Central memory CD8-positive, alpha-beta T cell (primary cell): ENCODE results near the gene C12orf43.

Source experiments
- ATAC-seq: fragments of 150-1000 bp; cut with Tn5 transposase; replicated peaks from 2 replicates; pipeline ENCODE4 v1.10.0; 2022; ENCODE audit warnings: mild to moderate bottlenecking, moderate FRiP score, moderate number of reproducible peaks; ENCODE audit not compliant: poor library complexity, severe bottlenecking; ENCODE audit errors: extremely low read depth
- DNase-seq, 2 donors: peaks; one replicate each; pipeline ENCODE4 v3.0.0; 2021; ENCODE audit warnings: low spot score in 2 of 2
- H3K27ac Mint-ChIP-seq: one replicate; pipeline ENCODE4 v1.8.0; 2022; ENCODE audit warnings: low read depth, mild to moderate bottlenecking, moderate library complexity, mixed read lengths
- H3K27me3 Mint-ChIP-seq: one replicate; pipeline ENCODE4 v1.8.0; 2022; ENCODE audit warnings: mixed read lengths
- H3K36me3 Mint-ChIP-seq: one replicate; pipeline ENCODE4 v1.8.0; 2022; ENCODE audit warnings: mild to moderate bottlenecking, moderate library complexity, mixed read lengths; ENCODE audit not compliant: insufficient read depth
- H3K4me1 Mint-ChIP-seq: one replicate; pipeline ENCODE4 v1.8.0; 2022; ENCODE audit warnings: mixed read lengths
- H3K4me3 Mint-ChIP-seq: one replicate; pipeline ENCODE4 v1.8.0; 2022; ENCODE audit warnings: mild to moderate bottlenecking, moderate library complexity, mixed read lengths
- H3K9me3 Mint-ChIP-seq: one replicate; pipeline ENCODE4 v1.8.0; 2022; ENCODE audit warnings: mixed read lengths

C12orf43 gene

DNA sequence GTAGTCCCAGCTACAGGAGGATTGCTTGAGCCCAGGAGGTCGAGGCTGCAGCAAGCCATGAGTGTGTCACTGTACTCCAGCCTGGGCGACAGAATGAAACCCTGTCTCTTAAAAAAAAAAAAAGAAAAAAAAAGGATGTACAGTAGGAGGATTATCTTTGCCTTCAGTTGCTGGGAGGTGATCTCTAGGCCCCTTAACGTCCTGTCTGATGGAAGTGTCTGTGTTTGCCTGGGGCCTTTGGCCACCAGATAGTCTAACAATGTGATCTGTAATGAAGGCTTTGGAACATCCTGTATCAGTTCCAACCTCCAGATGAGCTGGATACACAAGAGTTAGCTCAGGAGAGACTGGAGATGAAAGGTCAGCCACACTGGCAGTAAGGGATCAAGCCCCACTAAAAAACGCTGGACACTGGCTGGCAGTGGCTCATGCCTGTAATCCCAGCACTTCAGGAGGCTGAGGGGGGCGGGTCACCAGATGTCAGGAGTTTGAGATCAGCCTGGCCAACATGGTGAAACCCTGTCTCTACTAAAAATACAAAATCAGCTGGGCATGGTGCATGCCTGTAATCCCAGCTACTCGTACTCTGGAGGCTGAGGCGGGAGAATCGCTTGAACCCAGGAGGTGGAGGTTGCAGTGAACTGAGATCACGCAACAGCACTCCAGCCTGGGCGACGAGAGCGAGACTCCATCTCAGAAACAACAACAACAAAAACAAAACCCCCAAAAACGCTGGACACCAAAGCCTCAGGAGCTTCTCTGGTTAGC, 57.0 kb downstream of the C12orf43 start:
- Mint-ChIP-seq H3K27me3 (no peaks in the 10 kb centered on the region), H3K4me1 (peaks cover 7% of the 10 kb centered on the region), H3K27ac (peak overlapping the region; percentile 79), H3K9me3 (no peaks in the 10 kb centered on the region), H3K36me3 (peaks cover 3% of the 10 kb centered on the region), H3K4me3 (peak overlapping the region; percentile 34)
- no peak for ATAC-seq
- DNase-seq = no peak

DNA sequence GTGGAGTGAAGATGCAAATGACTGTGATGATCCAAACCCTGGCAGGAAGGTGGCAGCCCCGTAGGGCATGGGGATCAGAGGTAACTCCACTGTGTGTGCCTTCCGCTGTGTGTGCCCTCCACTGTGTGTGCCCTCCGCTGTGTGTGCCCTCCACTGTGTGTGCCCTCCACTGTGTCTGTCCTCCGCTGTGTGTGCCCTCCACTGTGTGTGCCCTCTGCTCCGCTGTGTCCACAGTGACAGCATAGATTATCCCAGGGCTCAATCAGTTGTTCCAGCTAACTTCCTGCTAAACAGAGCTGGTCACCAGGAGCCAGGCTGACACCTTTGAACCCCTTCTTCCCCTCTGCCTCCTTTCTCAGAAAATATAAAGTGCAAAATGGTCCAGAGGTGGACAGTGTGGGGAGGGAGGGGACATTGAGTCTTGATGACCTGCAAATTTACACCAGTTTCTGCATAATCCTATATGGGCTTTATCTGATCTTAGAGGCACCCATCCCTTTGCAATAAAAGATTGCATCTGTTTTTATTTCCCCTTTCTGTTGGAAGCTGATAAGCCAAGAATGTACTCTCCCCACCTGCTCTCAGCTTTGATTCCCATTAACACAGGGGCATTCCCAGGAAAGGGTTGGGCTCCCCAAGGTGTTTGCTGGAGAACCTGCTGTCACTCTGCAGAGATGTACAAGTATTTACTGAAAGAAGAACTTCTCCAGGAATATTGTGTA, 59.5 kb downstream of the C12orf43 start:
- Mint-ChIP-seq H3K9me3 (no peaks in the 10 kb centered on the region), H3K27me3 (no peaks in the 10 kb centered on the region), H3K4me3 (no peak overlapping the region), H3K27ac (no peak overlapping the region), H3K36me3 (peaks cover 3% of the 10 kb centered on the region), H3K4me1 (peaks cover 7% of the 10 kb centered on the region)
- no peak for DNase-seq
- ATAC-seq = no peak

DNA sequence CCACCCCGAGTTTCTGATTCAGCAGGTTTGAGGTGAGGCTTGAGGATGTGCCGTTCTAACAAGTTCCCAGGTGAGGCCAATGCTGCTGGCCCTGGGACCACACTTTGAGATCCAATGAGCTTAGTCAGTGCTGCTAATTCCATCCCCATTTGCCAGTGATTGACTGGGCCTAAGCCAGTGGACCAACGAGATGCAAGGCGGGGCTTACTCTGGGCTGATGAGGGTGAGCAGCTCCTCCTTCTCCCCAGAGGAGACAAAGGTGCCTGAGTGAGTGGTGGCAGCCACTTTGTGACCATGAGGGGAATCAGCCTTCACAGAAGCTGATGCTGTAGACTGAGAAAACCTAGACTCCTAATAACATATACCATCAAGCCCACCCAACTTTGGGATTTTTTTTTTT, 61.1 kb downstream of the C12orf43 start:
- Mint-ChIP-seq H3K27me3 (no peaks in the 10 kb centered on the region), H3K4me3 (no peak overlapping the region), H3K4me1 (peaks cover 7% of the 10 kb centered on the region), H3K36me3 (peaks cover 3% of the 10 kb centered on the region), H3K27ac (no peak overlapping the region), H3K9me3 (no peaks in the 10 kb centered on the region)
- DNase-seq (no peak), ATAC-seq (no peak)

DNA sequence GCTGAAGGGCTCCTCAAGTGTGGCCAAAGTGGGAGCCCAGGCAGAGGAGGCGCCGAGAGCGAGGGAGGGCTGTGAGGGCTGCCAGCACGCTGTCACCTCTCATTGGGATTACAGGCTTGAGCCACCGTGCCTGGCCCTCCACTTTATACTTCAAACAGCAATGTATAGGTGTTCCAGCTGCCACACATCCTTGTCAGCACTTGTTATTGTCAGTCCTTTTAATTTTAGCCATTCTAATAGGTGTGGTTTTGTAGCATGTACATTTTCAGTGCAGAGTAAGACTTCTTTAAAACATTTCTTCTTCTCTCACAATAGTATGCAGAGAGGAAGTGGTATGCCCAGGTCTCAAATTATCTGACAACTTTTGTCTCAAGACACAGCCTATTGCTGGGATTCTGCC, 65.5 kb downstream of the C12orf43 start:
- ATAC-seq = no peak
- Mint-ChIP-seq H3K27me3 (no peaks in the 10 kb centered on the region), H3K4me3 (no peak overlapping the region), H3K9me3 (no peaks in the 10 kb centered on the region), H3K36me3 (peaks cover 3% of the 10 kb centered on the region), H3K27ac (no peak overlapping the region), H3K4me1 (no peaks in the 10 kb centered on the region)
- no peak for DNase-seq
